Measurements from ENCODE around the gene NAA50.

NAA50 gene

DNA sequence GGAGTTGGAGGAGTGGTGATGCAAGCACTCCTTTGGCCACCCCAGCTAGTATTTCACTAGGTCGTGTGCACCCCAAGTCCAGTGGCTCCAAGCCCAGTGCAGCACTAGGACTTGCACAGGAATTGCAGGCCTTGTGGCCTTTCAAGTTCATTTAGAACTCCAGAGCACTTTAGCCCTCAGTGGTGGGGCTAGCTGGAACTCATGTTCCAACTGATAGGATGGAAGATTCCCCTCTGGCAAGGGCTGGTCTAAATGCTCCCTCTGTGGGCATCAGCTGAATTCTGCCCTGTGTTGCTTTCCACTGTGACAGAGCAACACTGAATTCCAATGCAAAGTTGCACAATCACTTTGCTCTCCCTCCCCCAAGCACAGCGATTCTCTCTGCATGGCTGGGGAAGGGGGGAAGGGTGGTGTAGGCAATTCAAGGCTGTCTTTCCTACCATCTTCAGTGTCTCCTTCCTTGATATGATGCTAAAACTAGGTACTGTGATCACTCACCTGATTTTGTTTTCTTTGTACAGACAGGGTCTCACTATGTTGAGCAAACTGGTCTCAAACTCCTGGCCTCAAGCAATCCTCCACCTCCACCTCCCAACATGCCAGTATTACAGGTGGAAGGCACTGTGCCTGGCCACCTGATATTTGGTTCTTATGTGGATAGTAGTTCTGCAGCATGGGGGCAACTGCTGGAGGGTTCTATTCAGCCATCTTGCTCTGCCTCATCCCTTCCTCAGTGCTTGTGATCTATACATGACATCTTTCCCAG is 59.9 kb downstream of the NAA50 start:
- no peak for DNase-seq (ENCODE audit: low read depth)

- no peak for DNase-seq (ENCODE audit: low read depth)
Observed at GRCh38 chr3:113685124-113685523, 60.9 kb downstream of the NAA50 start.

DNA sequence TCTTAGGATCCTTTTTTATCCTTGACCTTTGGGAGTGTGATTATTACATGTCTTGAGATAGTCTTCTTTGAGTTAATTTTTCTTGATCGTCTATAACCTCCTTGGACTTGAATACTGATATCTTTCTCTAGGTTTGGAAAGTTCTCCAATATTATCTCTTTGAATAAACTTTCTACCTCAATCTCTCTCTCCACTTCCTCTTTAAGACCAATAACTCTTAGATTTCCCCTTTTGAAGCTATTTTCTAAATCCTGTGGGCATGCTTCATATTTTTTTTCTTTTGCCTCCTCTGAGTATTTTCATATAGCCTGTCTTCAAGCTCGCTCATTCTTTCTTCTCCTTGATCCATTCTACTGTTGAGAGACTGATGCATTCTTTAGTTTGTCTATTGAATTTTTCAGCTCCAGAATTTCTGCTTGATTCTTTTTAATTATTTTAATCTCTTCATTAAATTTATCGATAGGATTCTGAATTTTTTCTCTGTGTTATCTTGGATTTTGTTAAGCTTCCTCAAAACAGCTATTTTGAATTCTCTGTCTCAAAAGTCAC is 61.7 kb downstream of the NAA50 start:
- DNase-seq (ENCODE audit: low read depth) = no peak

DNA sequence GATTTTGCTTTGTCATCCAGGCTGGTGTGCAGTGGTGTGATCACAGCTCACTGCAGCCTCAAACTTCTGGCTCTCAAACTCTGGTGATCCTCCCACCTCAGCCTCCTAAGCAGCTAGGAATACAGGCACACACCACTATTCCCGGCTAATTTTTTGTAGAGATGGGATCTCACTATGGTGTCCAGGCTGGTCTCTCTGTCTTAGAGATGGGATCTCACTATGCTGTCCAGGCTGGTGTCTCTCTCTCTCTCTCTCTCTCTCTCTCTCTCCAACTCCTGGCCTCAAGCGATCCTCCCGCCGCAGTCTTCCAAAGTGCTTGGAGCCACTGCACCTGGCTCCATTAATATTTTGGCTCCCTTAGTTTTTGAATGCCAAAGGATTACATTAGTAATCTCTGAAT is 67.3 kb downstream of the NAA50 start:
- no peak for DNase-seq (ENCODE audit: low read depth)

GRCh38 chr3:113677737-113678136 is 68.3 kb downstream of the NAA50 start:
- DNase-seq (ENCODE audit: low read depth) = no peak

GRCh38 chr3:113676261-113676660 is 69.8 kb downstream of the NAA50 start:
- DNase-seq (ENCODE audit: low read depth) = no peak

GRCh38 chr3:113673593-113673992 is 72.5 kb downstream of the NAA50 start:
- no peak for DNase-seq (ENCODE audit: low read depth)

DNA sequence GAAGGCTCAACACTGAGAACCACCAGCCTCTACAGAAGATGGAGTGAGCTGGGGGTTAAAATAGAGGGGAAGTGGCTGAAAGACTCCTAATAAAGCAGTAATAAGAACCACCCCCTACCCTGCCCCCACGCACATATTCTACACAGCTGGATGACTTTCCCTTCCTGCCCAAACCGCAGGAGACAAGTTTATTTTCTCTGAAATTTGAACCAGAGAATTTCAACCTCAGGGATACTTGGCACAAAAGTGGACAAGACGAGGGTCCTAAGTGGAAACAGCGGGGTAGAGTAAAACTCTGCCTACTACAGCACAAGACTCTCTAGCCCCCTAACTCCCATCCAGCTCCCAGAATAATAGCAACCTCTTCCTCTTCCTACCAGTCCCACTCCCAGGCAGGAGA is 78.0 kb downstream of the NAA50 start:
- DNase-seq (ENCODE audit: low read depth) = no peak

Measured in activated T-cell treated with anti-CD3 and anti-CD28 coated beads for 48 hours (primary cell).